Fibroblast of mammary gland (primary cell): Measurements from ENCODE around the gene TNPO2.

Experiments
- DNase-seq: peaks from one replicate; pipeline ENCODE4 v3.0.0-alpha.2; 2010; ENCODE audit warnings: low read depth
- H3K4me3 ChIP-seq: 2 replicates; pipeline ENCODE4 v1.5.1; 2011; ENCODE audit warnings: low read depth, mild to moderate bottlenecking, low read length, moderate library complexity; ENCODE audit not compliant: control insufficient read depth
- CTCF ChIP-seq: conservative IDR thresholded peaks from 2 replicates; pipeline ENCODE4 v1.5.1; 2011; ENCODE audit warnings: low read depth, low read length, inconsistent platforms; ENCODE audit not compliant: control insufficient read depth, insufficient read depth

The TNPO2 gene

GRCh38 chr19:12665281-12665573, 58.5 kb downstream of the TNPO2 start:
- no peak for DNase-seq
- no peak overlapping the region for H3K4me3 ChIP-seq
- TF ChIP-seq CTCF = no peak

DNA sequence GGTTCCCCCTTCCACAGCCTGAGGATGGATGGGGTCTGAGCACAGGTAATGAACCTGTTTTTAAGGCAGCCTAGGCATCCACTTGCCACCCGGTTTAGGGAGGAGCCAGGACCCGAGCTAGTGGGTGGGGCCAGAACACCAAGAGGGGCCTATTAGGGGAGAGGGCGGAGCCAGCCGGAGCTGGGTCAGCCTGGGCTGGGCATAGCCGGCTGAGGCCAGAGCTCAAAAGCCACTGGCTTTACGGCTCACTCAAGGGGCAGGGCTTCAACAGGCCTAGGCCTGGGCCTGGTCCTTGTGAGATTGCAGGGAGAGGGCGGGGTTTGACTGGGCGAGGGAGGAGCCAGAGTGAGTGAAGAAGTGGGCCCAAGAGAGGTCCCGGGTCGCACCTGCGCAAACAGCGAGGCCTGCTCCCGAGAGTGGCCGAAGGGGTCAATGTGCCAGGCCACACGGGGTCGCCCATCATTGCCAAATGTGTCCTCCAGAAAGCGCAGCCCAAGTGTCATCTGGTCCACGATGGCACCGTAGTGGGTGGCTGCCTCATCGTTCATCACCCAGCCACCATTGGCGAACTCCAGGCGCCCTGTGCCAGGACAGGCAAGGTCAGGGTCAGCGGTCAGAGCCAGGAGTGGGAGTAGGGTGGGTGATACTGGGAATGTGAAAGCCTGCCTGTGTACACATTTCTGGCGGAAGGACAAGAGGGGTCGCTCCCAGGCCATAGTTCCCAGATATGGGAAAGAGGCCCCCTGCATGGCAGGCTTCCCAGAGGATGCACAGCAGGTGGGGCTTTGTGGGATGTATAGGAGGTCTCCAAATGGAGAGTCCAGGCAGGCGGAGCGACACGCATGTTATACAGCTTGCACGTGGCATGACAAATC, 59.1 kb downstream of the TNPO2 start:
- DNase-seq = peak; percentile 35
- no peak overlapping the region for H3K4me3 ChIP-seq
- TF ChIP-seq CTCF = no peak

GRCh38 chr19:12660980-12661379, 62.8 kb downstream of the TNPO2 start:
- DNase-seq = no peak
- no peak overlapping the region for H3K4me3 ChIP-seq
- TF ChIP-seq CTCF = no peak

DNA sequence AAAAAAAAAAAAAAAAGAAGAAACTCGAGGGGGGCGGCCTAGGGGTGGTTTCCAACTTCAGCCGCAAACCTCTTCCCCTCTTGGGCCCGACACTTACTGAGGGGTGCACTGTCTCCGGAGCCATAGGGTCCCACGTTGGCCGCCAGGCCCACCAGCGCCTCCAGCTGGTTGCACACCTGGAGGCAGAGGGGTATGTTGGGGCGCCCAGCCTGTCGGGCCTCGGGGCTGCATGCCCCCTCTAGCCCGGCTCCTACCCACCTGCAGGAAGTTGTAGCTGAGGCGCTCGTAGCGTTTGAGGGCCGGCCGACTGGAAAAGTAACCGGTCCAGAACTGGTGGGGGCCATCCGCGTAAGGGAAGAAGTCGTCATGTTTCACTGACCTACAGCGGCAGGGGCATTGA, 65.8 kb downstream of the TNPO2 start:
- no peak overlapping the region for H3K4me3 ChIP-seq
- no peak for TF ChIP-seq CTCF
- no peak for DNase-seq

GRCh38 chr19:12656899-12657571, 66.7 kb downstream of the TNPO2 start:
- TF ChIP-seq CTCF = no peak
- no peak overlapping the region for H3K4me3 ChIP-seq
- no peak for DNase-seq

GRCh38 chr19:12655546-12655945, 68.2 kb downstream of the TNPO2 start:
- DNase-seq = no peak
- TF ChIP-seq CTCF = no peak
- H3K4me3 ChIP-seq = no peak overlapping the region
